Sigmoid colon (tissue), 7 donors: Measurements from ENCODE around the gene PRXL2C. TPM values are rescaled to one million over a fixed set of nuclear protein-coding genes. Genes with fewer than 3 reads are reported as not detected.

Experiments
- DNase-seq: peaks from one replicate; pipeline ENCODE4 v3.0.0-alpha.2; 2019
- H3K27ac ChIP-seq, 4 donors: fragments of 200-600 bp; sonication (generic); one replicate each; pipeline ENCODE4 v1.5.1; 2016 to 2019; ENCODE audit warnings: mild to moderate bottlenecking in 1 of 4
- H3K27me3 ChIP-seq, 3 donors: fragments of 200-600 bp; sonication (generic); one replicate each; pipeline ENCODE4 v1.5.1; 2019; ENCODE audit warnings: mild to moderate bottlenecking in 1 of 3
- H3K36me3 ChIP-seq, 4 donors: fragments of 200-600 bp; sonication (generic); one replicate each; pipeline ENCODE4 v1.5.1; 2016 to 2019
- H3K4me1 ChIP-seq, 4 donors: fragments of 200-600 bp; sonication (generic); one replicate each; pipeline ENCODE4 v1.5.1; 2017 to 2019
- H3K4me3 ChIP-seq, 4 donors: fragments of 200-600 bp; sonication (generic); one replicate each; pipeline ENCODE4 v1.5.1; 2017 to 2019; ENCODE audit warnings: mild to moderate bottlenecking in 2 of 4, moderate library complexity in 1 of 4
- H3K9me3 ChIP-seq, 4 donors: fragments of 200-600 bp in 3 of 4; sonication (generic) in 3 of 4; one replicate each; pipeline versions ENCODE4 v1.5.1 to v1.6.1; 2013 to 2019
- EP300 ChIP-seq, 4 donors: sonication (generic); formaldehyde crosslinking; IDR thresholded peaks; one replicate each; pipeline ENCODE4 v1.6.1; 2017; ENCODE audit warnings: antibody characterized with exemption in 4 of 4
- POLR2A ChIP-seq, 2 donors: fragments of 450-650 bp; IDR thresholded peaks; one replicate each; pipeline ENCODE4 v1.6.1; 2016; ENCODE audit warnings: antibody characterized with exemption in 2 of 2, mild to moderate bottlenecking in 2 of 2, moderate library complexity in 2 of 2
- POLR2AphosphoS5 ChIP-seq, 4 donors: sonication (generic); formaldehyde crosslinking; IDR thresholded peaks; one replicate each; pipeline ENCODE4 v1.6.1; 2017; ENCODE audit warnings: antibody characterized with exemption in 4 of 4
- WGBS, 2 donors: extraction: QIAGEN DNeasy Blood & Tissue Kit; methylation state at CpG; one replicate each; pipeline ENCODE4 v1.1.7; 2013; 5-methylcytosine and 5-hydroxymethylcytosine counted together
- intact Hi-C: fragments of 100-400 bp; cut with DNase I; formaldehyde crosslinking; loops from one replicate; pipeline ENCODE4 v1.15.1; 2023
- polyA plus RNA-seq, 3 donors: library from polyadenylated mRNA; stranded (reverse); fragments of 200-250 nt; gene quantifications; one replicate each; pipeline ENCODE4 v1.2.3, GENCODE V29; 2013
- total RNA-seq, 4 donors: library from RNA; depleted of rRNA; stranded (reverse); fragments of >200 nt; gene quantifications; one replicate each; pipeline ENCODE4 v1.1.0, GENCODE V29; 2016
- TF ChIP-seq, protein P1 (sequence below), 4 experiments: fragments of 450-650 bp in 3 of 4; fragments of 200-600 bp in 1 of 4; IDR thresholded peaks; one replicate each; pipeline ENCODE4 v1.5.1; 2016 to 2019; ENCODE audit warnings: antibody characterized with exemption in 4 of 4, mild to moderate bottlenecking in 3 of 4, moderate library complexity in 2 of 4
- donor health status: healthy with polysubstance abuse.
- donor health status: Bipolar disorder and iron deficiency.
- donor health status: healthy.

Gene PRXL2C
- total and polyA plus RNA-seq, 7 donors = 2.5 to 18.3 (median 14.0) TPM

DNA sequence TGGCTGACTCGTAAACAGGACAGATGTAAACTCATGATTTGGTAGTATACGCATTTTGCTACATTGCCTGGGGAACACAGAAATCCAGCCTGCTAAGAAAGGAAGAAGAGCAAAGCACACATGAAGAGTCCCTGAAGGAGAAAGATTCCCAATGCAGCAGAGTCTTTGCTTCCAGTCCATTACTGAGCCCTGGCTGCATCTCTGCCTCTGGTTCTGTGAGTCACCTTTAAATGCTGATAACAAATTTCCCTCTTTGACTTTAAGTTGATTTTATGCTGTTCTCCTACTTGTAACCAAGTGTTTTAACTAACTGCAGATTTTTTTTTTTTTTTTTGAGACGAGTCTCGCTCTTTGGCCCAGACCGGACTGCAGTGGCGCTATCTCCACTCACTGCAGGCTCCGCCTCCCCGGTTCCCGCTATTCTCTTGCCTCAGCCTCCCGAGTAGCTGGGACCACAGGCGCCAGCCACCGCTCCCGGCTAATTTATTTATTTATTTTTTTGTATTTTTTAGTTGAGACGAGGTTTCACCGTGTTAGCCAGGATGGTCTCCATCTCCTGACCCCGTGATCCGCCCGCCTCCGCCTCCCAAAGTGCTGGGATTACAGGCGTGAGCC is 8.5 kb upstream of the PRXL2C start:
- intact Hi-C loops = no loop called here
- Histone ChIP-seq H3K36me3 (no peaks in the 10 kb centered on the region), H3K27ac (no peak overlapping the region), H3K27me3 (no peaks in the 10 kb centered on the region), H3K4me1 (no peaks in the 10 kb centered on the region), H3K4me3 (no peak overlapping the region), H3K9me3 (no peaks in the 10 kb centered on the region)
- TF ChIP-seq POLR2A (IDR thresholded peaks at IDR 0.05) (no peak), EP300 (IDR thresholded peaks at IDR 0.05) (no peak), POLR2AphosphoS5 (IDR thresholded peaks at IDR 0.05) (no peak)
- TF ChIP-seq, protein P1, sequence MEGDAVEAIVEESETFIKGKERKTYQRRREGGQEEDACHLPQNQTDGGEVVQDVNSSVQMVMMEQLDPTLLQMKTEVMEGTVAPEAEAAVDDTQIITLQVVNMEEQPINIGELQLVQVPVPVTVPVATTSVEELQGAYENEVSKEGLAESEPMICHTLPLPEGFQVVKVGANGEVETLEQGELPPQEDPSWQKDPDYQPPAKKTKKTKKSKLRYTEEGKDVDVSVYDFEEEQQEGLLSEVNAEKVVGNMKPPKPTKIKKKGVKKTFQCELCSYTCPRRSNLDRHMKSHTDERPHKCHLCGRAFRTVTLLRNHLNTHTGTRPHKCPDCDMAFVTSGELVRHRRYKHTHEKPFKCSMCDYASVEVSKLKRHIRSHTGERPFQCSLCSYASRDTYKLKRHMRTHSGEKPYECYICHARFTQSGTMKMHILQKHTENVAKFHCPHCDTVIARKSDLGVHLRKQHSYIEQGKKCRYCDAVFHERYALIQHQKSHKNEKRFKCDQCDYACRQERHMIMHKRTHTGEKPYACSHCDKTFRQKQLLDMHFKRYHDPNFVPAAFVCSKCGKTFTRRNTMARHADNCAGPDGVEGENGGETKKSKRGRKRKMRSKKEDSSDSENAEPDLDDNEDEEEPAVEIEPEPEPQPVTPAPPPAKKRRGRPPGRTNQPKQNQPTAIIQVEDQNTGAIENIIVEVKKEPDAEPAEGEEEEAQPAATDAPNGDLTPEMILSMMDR (IDR thresholded peaks at IDR 0.05) = no peak
- 93 to 94% methylated on average over 20 of the region's 20 CpGs for WGBS, 2 donors
- DNase-seq = no peak

DNA sequence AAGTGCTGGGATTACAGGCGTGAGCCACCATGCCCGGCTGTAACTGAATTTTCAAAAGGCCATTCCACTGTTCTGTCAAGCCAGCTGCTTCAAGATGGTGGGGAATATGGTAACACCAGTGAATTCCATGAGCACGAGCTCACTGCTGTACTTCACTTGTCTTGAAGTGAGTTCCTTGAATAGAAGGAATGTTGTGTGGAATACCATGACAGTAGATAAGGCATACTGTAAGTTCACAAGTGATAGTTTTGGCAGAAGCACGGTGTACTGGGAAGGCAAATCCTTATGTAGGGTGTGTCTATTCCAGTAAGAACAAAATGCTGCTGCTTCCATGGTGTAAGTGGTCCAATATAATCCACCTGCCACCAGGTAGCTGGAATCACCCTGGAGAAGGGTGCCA is 6.6 kb upstream of the PRXL2C start:
- no peak for DNase-seq
- Histone ChIP-seq H3K27ac (no peak overlapping the region), H3K4me1 (no peaks in the 10 kb centered on the region), H3K27me3 (no peaks in the 10 kb centered on the region), H3K9me3 (no peaks in the 10 kb centered on the region), H3K4me3 (no peak overlapping the region), H3K36me3 (no peaks in the 10 kb centered on the region)
- intact Hi-C loops = no loop called here
- no peak for TF ChIP-seq POLR2AphosphoS5 (IDR thresholded peaks at IDR 0.05)
- TF ChIP-seq, protein P1 (IDR thresholded peaks at IDR 0.05) = no peak
- 89 to 91% methylated on average over 4 of the region's 4 CpGs for WGBS, 2 donors

DNA sequence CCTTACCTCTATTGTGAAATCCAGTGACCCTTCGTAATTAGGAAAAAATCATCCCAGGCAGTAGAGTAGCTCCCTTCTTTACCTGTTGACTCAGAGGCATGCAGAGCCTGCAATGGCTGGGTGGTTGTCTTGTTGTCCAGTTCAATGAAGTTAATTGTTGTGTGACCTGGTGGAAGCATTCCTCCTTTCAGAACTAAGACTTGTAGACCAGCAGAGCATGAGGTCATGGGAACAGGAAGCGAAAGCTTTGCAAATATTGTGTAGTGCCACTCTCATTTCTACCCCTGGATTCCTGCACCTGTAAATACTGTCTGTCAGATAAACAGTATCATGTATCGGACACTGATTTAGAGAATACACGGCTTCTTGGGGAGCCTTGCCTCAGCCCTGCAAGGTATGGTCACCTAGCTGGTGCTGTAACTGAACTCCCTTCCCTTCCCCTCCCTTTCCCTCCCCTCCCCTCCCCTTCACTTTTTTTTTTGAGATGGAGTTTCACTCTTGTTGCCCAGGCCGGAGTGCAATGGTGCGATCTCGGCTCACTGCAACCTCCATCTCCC is 5.7 kb upstream of the PRXL2C start:
- WGBS, 2 donors = 94 to 95% methylated on average over 7 of the region's 7 CpGs
- no peak overlapping the region for H3K27ac ChIP-seq
- intact Hi-C loops = no loop called here
- H3K27me3 ChIP-seq = no peaks in the 10 kb centered on the region
- no peak for DNase-seq
- H3K4me1 ChIP-seq = peaks cover 0 to 4% (median 0%) of the 10 kb centered on the region in 4 donors
- no peaks in the 10 kb centered on the region for H3K36me3 ChIP-seq
- H3K4me3 ChIP-seq = no peak overlapping the region
- TF ChIP-seq, protein P1 (IDR thresholded peaks at IDR 0.05) = no peak
- TF ChIP-seq POLR2AphosphoS5 (IDR thresholded peaks at IDR 0.05) (no peak), POLR2A (IDR thresholded peaks at IDR 0.05) (no peak), EP300 (IDR thresholded peaks at IDR 0.05) (no peak)
- H3K9me3 ChIP-seq = no peaks in the 10 kb centered on the region

DNA sequence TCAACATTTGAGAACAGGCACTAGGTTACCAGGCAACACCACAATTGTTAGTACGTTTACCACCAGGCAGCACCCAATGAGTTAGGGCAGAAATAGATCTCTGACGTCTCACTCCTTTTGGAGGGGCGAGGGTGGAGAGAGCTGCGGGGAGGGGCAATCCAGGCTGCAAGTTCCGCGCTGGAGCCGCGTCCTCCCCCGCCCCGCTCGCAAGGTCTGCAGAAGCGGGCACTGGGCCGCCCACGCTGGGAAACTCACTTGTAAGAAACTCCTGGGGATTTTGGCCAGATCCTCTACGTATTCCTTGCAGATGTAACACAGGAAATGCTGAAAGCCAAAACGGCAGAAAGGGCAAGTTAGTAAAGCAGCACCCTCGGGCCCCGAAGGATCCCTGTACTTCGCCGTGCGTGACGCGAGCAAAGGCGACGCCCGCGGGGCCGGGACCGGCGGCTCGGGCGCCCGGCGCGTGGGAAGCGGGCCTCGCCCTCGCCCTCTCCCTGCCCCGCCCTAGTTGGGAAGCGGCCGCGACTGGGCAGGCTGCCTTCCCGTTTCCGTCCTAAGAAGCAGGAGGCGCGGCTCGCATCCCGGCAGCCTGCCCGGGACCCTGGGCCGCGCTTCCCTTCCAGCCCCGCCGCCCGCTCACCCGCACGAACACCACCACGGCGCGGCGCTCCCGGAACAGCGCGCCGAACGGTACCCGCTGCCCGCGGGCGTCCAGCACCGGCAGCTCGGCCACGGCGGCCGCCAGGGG is 493 bp downstream of the PRXL2C start:
- H3K4me1 ChIP-seq = peaks cover 0 to 16% (median 8%) of the 10 kb centered on the region in 4 donors
- H3K4me3 ChIP-seq = peak overlapping the region; percentile 46 to 80 (median 68)
- DNase-seq = peak; percentile 92
- intact Hi-C loops = loop anchor here (1.0 to 5.0 kb wide), 6 partner anchors 34 to 307 kb away; partner anchors contain the start of genes HABP4 and ZNF367
- peak in 2 of 4 donors; percentile 9 to 44 for TF ChIP-seq EP300 (IDR thresholded peaks at IDR 0.05)
- TF ChIP-seq, protein P1 (IDR thresholded peaks at IDR 0.05) = no peak
- no peak for TF ChIP-seq POLR2A (IDR thresholded peaks at IDR 0.05)
- peak; percentile 52 to 84 (median 70) for TF ChIP-seq POLR2AphosphoS5 (IDR thresholded peaks at IDR 0.05)
- H3K27ac ChIP-seq = peak overlapping the region; percentile 98 to 99 (median 98)
- no peaks in the 10 kb centered on the region for H3K27me3 ChIP-seq
- 0% methylated on average over 74 of the region's 74 CpGs for WGBS, 2 donors
- peaks cover 10 to 34% (median 12%) of the 10 kb centered on the region in 4 donors for H3K36me3 ChIP-seq
- H3K9me3 ChIP-seq = no peaks in the 10 kb centered on the region
